Measurements from ENCODE around the gene SUV39H1. TPM values are rescaled to one million over a fixed set of nuclear protein-coding genes. Genes with fewer than 3 reads are reported as not detected.

The SUV39H1 gene
- total RNA-seq, 4 donors from 2014 or later, result 2.7 to 8.6 (median 7.1) TPM

- intact Hi-C loops (cut with DNase I), result no loop called here
- no peak overlapping the region for H3K27ac ChIP-seq
- no peak overlapping the region for H3K4me3 ChIP-seq (replicated peaks in 1 of 3)
- no peak for DNase-seq
- H3K27me3 ChIP-seq, result no peaks in the 10 kb centered on the region
- no peak for TF ChIP-seq CTCF (IDR thresholded peaks at IDR 0.05)
- TF ChIP-seq POLR2A (IDR thresholded peaks at IDR 0.05), result no peak
- H3K36me3 ChIP-seq, result no peaks in the 10 kb centered on the region
- 74 to 82% methylated on average over 4 to 5 of the region's 7 CpGs for WGBS, 2 donors
- no peaks in the 10 kb centered on the region for H3K9me3 ChIP-seq
- no peaks in the 10 kb centered on the region for H3K4me1 ChIP-seq
Observed at GRCh38 chrX:48711929-48712505, 15.5 kb downstream of the SUV39H1 start.

GRCh38 chrX:48713847-48714246 is 17.3 kb downstream of the SUV39H1 start:
- 85 to 92% methylated on average over 2 of the region's 2 CpGs for WGBS, 2 donors
- no peaks in the 10 kb centered on the region for H3K4me1 ChIP-seq
- H3K4me3 ChIP-seq (replicated peaks in 1 of 3), result no peak overlapping the region
- no peak overlapping the region for H3K27ac ChIP-seq
- TF ChIP-seq POLR2A (IDR thresholded peaks at IDR 0.05), result no peak
- TF ChIP-seq CTCF (IDR thresholded peaks at IDR 0.05), result no peak
- no peaks in the 10 kb centered on the region for H3K36me3 ChIP-seq
- no peaks in the 10 kb centered on the region for H3K27me3 ChIP-seq
- no peaks in the 10 kb centered on the region for H3K9me3 ChIP-seq
- DNase-seq, result no peak
- intact Hi-C loops (cut with DNase I), result no loop called here

- H3K27ac ChIP-seq, result no peak overlapping the region
- intact Hi-C loops (cut with DNase I), result no loop called here
- H3K27me3 ChIP-seq, result no peaks in the 10 kb centered on the region
- TF ChIP-seq CTCF (IDR thresholded peaks at IDR 0.05) (no peak), POLR2A (IDR thresholded peaks at IDR 0.05) (no peak)
- no peak overlapping the region for H3K4me3 ChIP-seq (replicated peaks in 1 of 3)
- 64 to 90% methylated on average over 5 of the region's 5 CpGs for WGBS, 2 donors
- no peak for DNase-seq
- H3K9me3 ChIP-seq, result no peaks in the 10 kb centered on the region
- no peaks in the 10 kb centered on the region for H3K4me1 ChIP-seq
- no peaks in the 10 kb centered on the region for H3K36me3 ChIP-seq
Observed at GRCh38 chrX:48714573-48714972, 18.0 kb downstream of the SUV39H1 start.

GRCh38 chrX:48715072-48715471 is 18.5 kb downstream of the SUV39H1 start:
- Histone ChIP-seq H3K27ac (no peak overlapping the region), H3K4me1 (no peaks in the 10 kb centered on the region), H3K27me3 (no peaks in the 10 kb centered on the region), H3K9me3 (no peaks in the 10 kb centered on the region), H3K36me3 (no peaks in the 10 kb centered on the region), H3K4me3 (replicated peaks in 1 of 3) (no peak overlapping the region)
- 76 to 90% methylated on average over 1 to 2 of the region's 2 CpGs for WGBS, 2 donors
- TF ChIP-seq CTCF (IDR thresholded peaks at IDR 0.05) (no peak), POLR2A (IDR thresholded peaks at IDR 0.05) (no peak)
- DNase-seq, result no peak
- intact Hi-C loops (cut with DNase I), result no loop called here

GRCh38 chrX:48715876-48716502 is 19.5 kb downstream of the SUV39H1 start:
- WGBS, 2 donors, result 79 to 88% methylated on average over 3 to 4 of the region's 4 CpGs
- Histone ChIP-seq H3K27me3 (no peaks in the 10 kb centered on the region), H3K27ac (no peak overlapping the region), H3K36me3 (no peaks in the 10 kb centered on the region), H3K9me3 (no peaks in the 10 kb centered on the region), H3K4me1 (no peaks in the 10 kb centered on the region), H3K4me3 (replicated peaks in 1 of 3) (no peak overlapping the region)
- intact Hi-C loops (cut with DNase I), result no loop called here
- TF ChIP-seq POLR2A (IDR thresholded peaks at IDR 0.05), result no peak
- no peak for DNase-seq
